Measurements from ENCODE around the gene DCAF11.

- TF ChIP-seq, protein P1, sequence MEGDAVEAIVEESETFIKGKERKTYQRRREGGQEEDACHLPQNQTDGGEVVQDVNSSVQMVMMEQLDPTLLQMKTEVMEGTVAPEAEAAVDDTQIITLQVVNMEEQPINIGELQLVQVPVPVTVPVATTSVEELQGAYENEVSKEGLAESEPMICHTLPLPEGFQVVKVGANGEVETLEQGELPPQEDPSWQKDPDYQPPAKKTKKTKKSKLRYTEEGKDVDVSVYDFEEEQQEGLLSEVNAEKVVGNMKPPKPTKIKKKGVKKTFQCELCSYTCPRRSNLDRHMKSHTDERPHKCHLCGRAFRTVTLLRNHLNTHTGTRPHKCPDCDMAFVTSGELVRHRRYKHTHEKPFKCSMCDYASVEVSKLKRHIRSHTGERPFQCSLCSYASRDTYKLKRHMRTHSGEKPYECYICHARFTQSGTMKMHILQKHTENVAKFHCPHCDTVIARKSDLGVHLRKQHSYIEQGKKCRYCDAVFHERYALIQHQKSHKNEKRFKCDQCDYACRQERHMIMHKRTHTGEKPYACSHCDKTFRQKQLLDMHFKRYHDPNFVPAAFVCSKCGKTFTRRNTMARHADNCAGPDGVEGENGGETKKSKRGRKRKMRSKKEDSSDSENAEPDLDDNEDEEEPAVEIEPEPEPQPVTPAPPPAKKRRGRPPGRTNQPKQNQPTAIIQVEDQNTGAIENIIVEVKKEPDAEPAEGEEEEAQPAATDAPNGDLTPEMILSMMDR (IDR thresholded peaks at IDR 0.05; ENCODE audit: insufficient read depth, low read length, poor library complexity, severe bottlenecking): no peak
- no peak for TF ChIP-seq EZH2phosphoT487 (conservative IDR thresholded peaks at IDR 0.05; ENCODE audit: low read length)
Observed at GRCh38 chr14:24129410-24129998, 14.9 kb downstream of the DCAF11 start.
